Mesendoderm (in vitro differentiated cells): Measurements from ENCODE around the gene GMPPA.

Experiments used
- DNase-seq: peaks from one replicate; pipeline ENCODE4 v3.0.0; 2013
- H2AK5ac ChIP-seq: 2 replicates; pipeline ENCODE4 v1.6.1; 2013; ENCODE audit warnings: low read length, inconsistent platforms
- H2BK120ac ChIP-seq: 2 replicates; pipeline ENCODE4 v1.6.1; 2013; ENCODE audit warnings: low read depth, mild to moderate bottlenecking, low read length, moderate library complexity, mixed read lengths
- H2BK15ac ChIP-seq: replicated peaks from 2 replicates; pipeline ENCODE4 v1.6.1; 2013; ENCODE audit warnings: low read depth, mild to moderate bottlenecking, moderate library complexity
- H2BK5ac ChIP-seq: 2 replicates; pipeline ENCODE4 v1.6.1; 2013; ENCODE audit warnings: low read length, inconsistent platforms
- H3K18ac ChIP-seq: 2 replicates; pipeline ENCODE4 v1.6.1; 2013; ENCODE audit warnings: mild to moderate bottlenecking, low read length, mixed read lengths
- H3K23ac ChIP-seq: one replicate; pipeline ENCODE4 v1.6.1; 2013; ENCODE audit warnings: low read length
- H3K27ac ChIP-seq: 2 replicates; pipeline ENCODE4 v1.5.1; 2013; ENCODE audit warnings: low read depth, mild to moderate bottlenecking, inconsistent platforms, low read length, moderate library complexity
- H3K27me3 ChIP-seq: 2 replicates; pipeline ENCODE4 v1.6.1; 2013; ENCODE audit warnings: low read length, control low read depth, mild to moderate bottlenecking, inconsistent platforms; ENCODE audit not compliant: insufficient read depth, poor library complexity
- H3K36me3 ChIP-seq: 2 replicates; pipeline ENCODE4 v1.6.1; 2013; ENCODE audit warnings: low read length, inconsistent platforms; ENCODE audit not compliant: control insufficient read depth, insufficient read depth
- H3K4ac ChIP-seq: one replicate; pipeline ENCODE4 v1.6.1; 2013; ENCODE audit warnings: low read depth, mild to moderate bottlenecking, low read length, moderate library complexity
- H3K4me1 ChIP-seq: 2 replicates; pipeline ENCODE4 v1.6.1; 2013; ENCODE audit warnings: low read depth, low read length, inconsistent platforms; ENCODE audit not compliant: control insufficient read depth
- H3K4me2 ChIP-seq: 2 replicates; pipeline ENCODE4 v1.6.1; 2013; ENCODE audit warnings: low read length
- H3K4me3 ChIP-seq: 2 replicates; pipeline ENCODE4 v1.5.1; 2013; ENCODE audit warnings: mild to moderate bottlenecking, low read length
- H3K56ac ChIP-seq: one replicate; pipeline ENCODE4 v1.6.1; 2013; ENCODE audit warnings: low read length
- H3K79me1 ChIP-seq: 2 replicates; pipeline ENCODE4 v1.6.1; 2013; ENCODE audit warnings: low read length, inconsistent platforms
- H3K79me2 ChIP-seq: 2 replicates; pipeline ENCODE4 v1.6.1; 2013; ENCODE audit warnings: mild to moderate bottlenecking, low read length; ENCODE audit not compliant: control insufficient read depth, insufficient read depth
- H3K9ac ChIP-seq: 2 replicates; pipeline ENCODE4 v1.6.1; 2013; ENCODE audit warnings: low read length, inconsistent platforms
- H4K5ac ChIP-seq: one replicate; pipeline ENCODE4 v1.6.1; 2013; ENCODE audit warnings: low read length
- H4K8ac ChIP-seq: one replicate; pipeline ENCODE4 v1.6.1; 2013; ENCODE audit warnings: low read depth, mild to moderate bottlenecking, control low read depth, low read length, moderate library complexity
- WGBS: extraction: QIAGEN DNeasy Blood & Tissue Kit; methylation state at CpG from one replicate; pipeline ENCODE4 v1.1.7; 2013; ENCODE audit warnings: low lambda C conversion rate, missing lambda C conversion rate; ENCODE audit not compliant: insufficient coverage; ENCODE audit errors: extremely low coverage; 5-methylcytosine and 5-hydroxymethylcytosine counted together

Gene GMPPA

DNA sequence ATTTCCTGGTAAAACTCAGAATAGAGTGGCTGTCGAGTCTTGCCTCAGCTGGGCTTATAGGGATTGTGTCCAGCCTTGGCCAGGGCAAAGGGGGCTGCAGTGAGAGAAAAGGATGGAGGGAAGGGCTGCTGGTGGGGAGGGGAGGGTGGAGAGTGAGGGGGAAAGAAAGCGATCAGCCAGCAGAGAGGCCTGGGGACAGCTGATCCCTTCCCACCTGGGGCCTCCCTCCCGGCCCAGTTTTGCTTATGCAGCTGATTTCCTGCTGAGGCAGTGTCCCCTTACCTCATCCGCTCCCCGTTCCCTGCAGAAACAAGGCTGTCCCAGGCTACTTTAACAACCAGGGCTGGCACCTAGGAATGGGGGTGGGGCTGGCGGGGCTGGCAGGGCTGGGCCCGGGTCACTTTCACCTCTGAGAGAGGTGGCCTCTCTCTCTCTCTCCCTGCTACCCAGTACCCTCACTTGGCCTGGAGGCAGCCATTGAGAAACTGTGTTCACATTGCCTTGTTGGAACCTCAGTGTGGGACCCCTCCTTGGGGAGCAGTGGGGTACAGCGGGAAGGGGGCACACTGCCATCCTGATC, 12.2 kb upstream of the GMPPA start:
- DNase-seq = peak; percentile 61
- WGBS = no CpG with 5 or more reads among the region's 8 CpGs
- Histone ChIP-seq H3K9ac (no peak overlapping the region), H3K27ac (no peak overlapping the region), H4K8ac (no peak overlapping the region), H3K18ac (no peak overlapping the region), H4K5ac (no peak overlapping the region), H2BK15ac (no peak overlapping the region), H3K23ac (no peak overlapping the region), H3K4me3 (no peak overlapping the region), H2AK5ac (no peak overlapping the region), H3K79me1 (no peaks in the 10 kb centered on the region), H2BK5ac (no peak overlapping the region), H3K4ac (no peak overlapping the region), H3K4me1 (peaks cover 3% of the 10 kb centered on the region), H3K56ac (peak overlapping the region; percentile 17), H3K27me3 (peaks cover 23% of the 10 kb centered on the region), H3K36me3 (no peaks in the 10 kb centered on the region), H3K79me2 (no peaks in the 10 kb centered on the region), H3K4me2 (no peak overlapping the region), H2BK120ac (no peak overlapping the region)

GRCh38 chr2:219488149-219488843, 10.4 kb upstream of the GMPPA start:
- no peak overlapping the region for H2BK5ac ChIP-seq
- no peak overlapping the region for H3K23ac ChIP-seq
- no peak overlapping the region for H3K4ac ChIP-seq
- H4K8ac ChIP-seq = no peak overlapping the region
- no peak overlapping the region for H2BK120ac ChIP-seq
- peaks cover 3% of the 10 kb centered on the region for H3K4me1 ChIP-seq
- H2AK5ac ChIP-seq = no peak overlapping the region
- H2BK15ac ChIP-seq = no peak overlapping the region
- no peak overlapping the region for H3K9ac ChIP-seq
- WGBS = no CpG with 5 or more reads among the region's 17 CpGs
- DNase-seq = no peak
- H3K18ac ChIP-seq = no peak overlapping the region
- H3K79me2 ChIP-seq = no peaks in the 10 kb centered on the region
- H3K4me3 ChIP-seq = no peak overlapping the region
- peaks cover 23% of the 10 kb centered on the region for H3K27me3 ChIP-seq
- no peak overlapping the region for H3K27ac ChIP-seq
- no peak overlapping the region for H3K56ac ChIP-seq
- H4K5ac ChIP-seq = no peak overlapping the region
- no peaks in the 10 kb centered on the region for H3K36me3 ChIP-seq
- no peak overlapping the region for H3K4me2 ChIP-seq
- H3K79me1 ChIP-seq = no peaks in the 10 kb centered on the region

DNA sequence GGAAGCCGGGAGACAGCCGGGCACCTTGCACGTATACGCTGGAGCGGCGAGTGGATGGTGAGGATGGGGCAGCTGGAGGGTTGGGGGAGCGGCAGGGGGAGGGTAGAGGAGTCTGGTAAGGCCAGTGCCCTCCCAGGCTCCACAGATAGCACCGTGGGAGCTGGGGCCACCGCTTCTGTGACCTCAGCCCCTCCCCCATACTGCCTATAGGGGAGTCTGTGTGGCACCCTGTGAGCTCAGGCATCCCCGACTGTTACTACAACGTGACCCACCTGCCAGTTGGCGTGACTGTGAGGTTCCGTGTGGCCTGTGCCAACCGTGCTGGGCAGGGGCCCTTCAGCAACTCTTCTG, 9.9 kb upstream of the GMPPA start:
- no peak overlapping the region for H2BK15ac ChIP-seq
- no peaks in the 10 kb centered on the region for H3K79me1 ChIP-seq
- no peak overlapping the region for H3K27ac ChIP-seq
- H3K27me3 ChIP-seq = peaks cover 20% of the 10 kb centered on the region
- H3K56ac ChIP-seq = no peak overlapping the region
- no peak overlapping the region for H3K23ac ChIP-seq
- no peaks in the 10 kb centered on the region for H3K79me2 ChIP-seq
- H4K5ac ChIP-seq = no peak overlapping the region
- no peak overlapping the region for H3K4ac ChIP-seq
- H2AK5ac ChIP-seq = no peak overlapping the region
- H2BK120ac ChIP-seq = no peak overlapping the region
- peaks cover 3% of the 10 kb centered on the region for H3K4me1 ChIP-seq
- DNase-seq = no peak
- no peaks in the 10 kb centered on the region for H3K36me3 ChIP-seq
- H3K9ac ChIP-seq = no peak overlapping the region
- no CpG with 5 or more reads among the region's 14 CpGs for WGBS
- no peak overlapping the region for H2BK5ac ChIP-seq
- no peak overlapping the region for H3K4me3 ChIP-seq
- H3K18ac ChIP-seq = no peak overlapping the region
- H4K8ac ChIP-seq = no peak overlapping the region
- H3K4me2 ChIP-seq = no peak overlapping the region

GRCh38 chr2:219489315-219489714, 9.4 kb upstream of the GMPPA start:
- Histone ChIP-seq H3K4me1 (peaks cover 3% of the 10 kb centered on the region), H3K79me2 (no peaks in the 10 kb centered on the region), H3K4me3 (no peak overlapping the region), H4K5ac (no peak overlapping the region), H3K23ac (no peak overlapping the region), H2BK120ac (no peak overlapping the region), H3K18ac (no peak overlapping the region), H3K27ac (no peak overlapping the region), H2AK5ac (no peak overlapping the region), H3K4me2 (no peak overlapping the region), H3K79me1 (no peaks in the 10 kb centered on the region), H2BK5ac (no peak overlapping the region), H4K8ac (no peak overlapping the region), H3K27me3 (peaks cover 15% of the 10 kb centered on the region), H3K9ac (no peak overlapping the region), H3K4ac (no peak overlapping the region), H3K36me3 (no peaks in the 10 kb centered on the region), H2BK15ac (no peak overlapping the region), H3K56ac (no peak overlapping the region)
- WGBS = no CpG with 5 or more reads among the region's 9 CpGs
- DNase-seq = no peak

DNA sequence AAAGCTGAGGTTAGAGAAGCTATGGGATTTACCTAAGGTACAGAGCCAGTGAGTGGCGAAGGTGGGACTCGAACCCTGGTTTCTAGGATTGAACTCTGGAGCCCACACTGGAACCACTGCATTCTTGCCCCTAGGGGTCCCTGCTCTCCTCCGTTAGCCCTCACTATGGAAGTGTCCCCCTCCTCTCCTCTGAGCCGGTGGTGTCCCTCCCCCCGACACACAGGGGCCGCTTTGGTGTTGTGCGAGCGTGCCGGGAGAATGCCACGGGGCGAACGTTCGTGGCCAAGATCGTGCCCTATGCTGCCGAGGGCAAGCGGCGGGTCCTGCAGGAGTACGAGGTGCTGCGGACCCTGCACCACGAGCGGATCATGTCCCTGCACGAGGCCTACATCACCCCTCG, 8.5 kb upstream of the GMPPA start:
- Histone ChIP-seq H3K4ac (no peak overlapping the region), H3K4me1 (peaks cover 3% of the 10 kb centered on the region), H3K79me1 (no peaks in the 10 kb centered on the region), H3K36me3 (no peaks in the 10 kb centered on the region), H3K23ac (no peak overlapping the region), H2BK15ac (no peak overlapping the region), H3K9ac (no peak overlapping the region), H3K56ac (no peak overlapping the region), H2BK120ac (no peak overlapping the region), H4K8ac (no peak overlapping the region), H3K27me3 (peaks cover 8% of the 10 kb centered on the region), H4K5ac (no peak overlapping the region), H3K18ac (no peak overlapping the region), H3K4me3 (no peak overlapping the region), H2AK5ac (no peak overlapping the region), H3K4me2 (no peak overlapping the region), H2BK5ac (no peak overlapping the region), H3K79me2 (no peaks in the 10 kb centered on the region), H3K27ac (no peak overlapping the region)
- DNase-seq = no peak
- WGBS = no CpG with 5 or more reads among the region's 23 CpGs
